ENCODE results near the gene ADAM22.

The ADAM22 gene

DNA sequence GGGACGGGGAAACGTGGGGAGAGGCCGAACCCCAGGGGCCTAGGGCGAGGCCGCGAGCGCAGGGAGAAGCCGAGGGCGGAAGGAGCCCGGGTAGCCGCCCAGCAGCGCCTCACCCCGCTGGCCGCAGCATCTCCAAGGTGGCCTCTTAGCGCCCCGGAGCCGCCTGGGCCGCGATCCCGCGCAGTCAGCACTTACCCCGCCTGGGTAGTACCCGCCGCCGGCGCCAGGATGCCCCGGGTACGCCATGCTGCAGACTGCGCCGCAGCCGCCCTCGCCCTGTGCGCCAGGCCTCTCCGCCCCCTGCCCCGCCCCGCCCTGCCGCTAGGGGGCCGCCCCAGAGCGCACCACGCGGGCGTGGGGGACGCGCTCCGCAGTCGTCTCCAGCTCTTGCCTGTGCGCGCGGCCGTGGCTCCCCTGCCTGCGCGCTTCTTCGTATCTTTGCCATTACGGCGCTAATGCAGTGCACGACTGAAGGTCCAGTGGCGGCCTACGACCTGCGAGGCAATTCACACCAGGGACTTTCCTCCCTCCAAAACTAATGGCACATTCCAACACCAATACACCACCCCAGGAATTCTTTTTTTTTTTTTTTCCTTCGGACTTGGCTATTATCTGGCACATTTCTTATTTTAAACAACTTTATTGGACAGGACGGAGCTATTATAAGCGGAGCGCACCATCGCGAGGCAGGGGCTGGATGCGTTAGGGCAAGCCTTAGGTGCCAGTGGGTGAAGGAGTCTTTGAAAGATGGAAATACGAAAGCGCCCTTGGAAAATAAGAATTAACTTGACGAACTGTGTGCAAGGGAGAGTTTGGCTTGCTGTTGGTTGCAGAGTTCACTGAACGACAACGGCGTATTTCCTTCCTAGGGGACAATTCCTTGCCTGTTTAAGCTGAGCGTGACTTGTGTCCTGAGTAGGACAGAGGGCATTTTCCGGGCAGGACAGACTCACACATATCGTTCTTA is 286.0 kb downstream of the ADAM22 start, which contains the start of gene SRI:
TSS of gene SRI (minus strand) at position 258 of the 967 bp plus-strand sequence. CDS start at position 246, 12 bp downstream.
- DNase-seq: peak in 1 of 2 experiments; percentile 17

GRCh38 chr7:88223265-88223664 is 289.2 kb downstream of the ADAM22 start:
- DNase-seq: no peak

DNA sequence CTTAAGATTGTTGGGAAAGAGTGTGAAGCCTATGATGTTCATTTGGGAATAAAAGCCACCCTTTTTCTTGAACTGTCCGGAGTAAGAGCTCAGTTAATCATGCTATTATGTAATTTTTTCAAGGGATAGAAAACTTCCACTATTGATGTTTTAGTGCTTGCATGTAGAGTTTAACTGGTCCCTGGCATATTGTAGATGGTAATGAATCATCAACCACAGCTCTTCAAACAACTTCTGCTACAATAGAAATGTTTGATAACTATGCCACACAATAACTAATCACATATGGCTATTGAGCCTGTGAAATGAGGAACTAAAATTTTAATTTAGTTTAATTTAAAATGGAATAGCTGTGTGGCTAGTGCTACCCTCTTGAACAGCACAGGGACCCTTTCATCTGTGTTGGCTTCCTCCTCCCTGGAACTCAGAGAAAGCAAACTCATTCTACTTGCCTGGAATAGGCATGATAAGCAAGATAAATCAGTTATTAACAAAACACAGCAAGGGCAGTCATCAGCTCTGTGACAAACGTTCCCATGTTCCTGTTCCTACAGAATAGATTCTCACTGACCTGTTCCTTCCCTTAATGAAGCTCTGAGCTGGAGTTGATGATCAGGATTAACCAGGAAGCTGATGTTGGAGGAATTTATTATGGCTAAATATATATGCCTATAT is 290.7 kb downstream of the ADAM22 start:
- no peak for DNase-seq

DNA sequence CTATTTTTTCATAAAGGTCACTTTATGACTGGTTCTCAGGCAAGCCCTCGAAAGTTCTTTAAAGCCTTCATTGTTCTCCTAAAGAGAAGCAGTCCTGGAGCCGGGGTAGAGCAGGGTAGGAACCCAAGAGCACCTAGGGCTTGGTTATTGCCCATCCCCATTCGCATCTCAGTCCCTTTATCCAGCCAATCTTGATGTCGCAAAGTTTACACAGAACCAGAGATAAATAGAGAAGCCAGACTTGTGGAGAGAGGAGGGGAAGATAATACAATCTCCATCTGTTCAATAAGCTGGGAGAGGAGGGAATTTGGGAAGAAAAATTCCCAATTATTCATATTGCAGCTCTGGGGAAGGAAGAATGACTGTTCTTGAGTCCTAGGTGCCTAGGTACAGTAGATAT is 292.1 kb downstream of the ADAM22 start:
- no peak for DNase-seq

DNA sequence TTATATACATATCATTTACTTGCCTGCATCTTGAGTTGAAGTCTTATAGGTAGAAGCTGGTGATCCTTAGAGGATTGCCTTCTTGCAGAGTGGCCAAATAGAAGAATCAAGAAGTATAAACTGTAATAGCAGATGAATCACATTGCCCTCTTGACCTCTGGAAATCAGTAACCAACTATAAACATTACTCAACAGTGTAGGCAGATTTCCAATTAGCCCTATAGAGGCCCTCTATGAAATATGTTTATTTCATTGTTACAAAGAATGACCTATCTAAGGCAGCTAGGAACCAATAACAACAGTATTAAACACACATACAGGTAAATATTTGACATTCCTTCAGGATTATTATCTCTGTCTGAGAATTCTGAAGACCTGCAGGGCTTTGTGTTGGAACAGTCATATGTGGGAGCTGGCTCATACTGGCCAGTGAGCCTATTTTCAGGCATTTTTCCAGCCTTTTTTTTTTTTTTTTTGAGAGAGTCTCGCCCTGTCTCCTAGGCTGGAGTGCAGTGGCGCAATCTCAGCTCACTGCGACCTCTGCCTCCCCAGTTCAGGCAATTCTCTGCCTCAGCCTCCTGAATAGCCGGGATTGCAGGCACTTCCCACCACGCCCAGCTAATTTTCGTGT is 292.9 kb downstream of the ADAM22 start:
- no peak for DNase-seq

DNA sequence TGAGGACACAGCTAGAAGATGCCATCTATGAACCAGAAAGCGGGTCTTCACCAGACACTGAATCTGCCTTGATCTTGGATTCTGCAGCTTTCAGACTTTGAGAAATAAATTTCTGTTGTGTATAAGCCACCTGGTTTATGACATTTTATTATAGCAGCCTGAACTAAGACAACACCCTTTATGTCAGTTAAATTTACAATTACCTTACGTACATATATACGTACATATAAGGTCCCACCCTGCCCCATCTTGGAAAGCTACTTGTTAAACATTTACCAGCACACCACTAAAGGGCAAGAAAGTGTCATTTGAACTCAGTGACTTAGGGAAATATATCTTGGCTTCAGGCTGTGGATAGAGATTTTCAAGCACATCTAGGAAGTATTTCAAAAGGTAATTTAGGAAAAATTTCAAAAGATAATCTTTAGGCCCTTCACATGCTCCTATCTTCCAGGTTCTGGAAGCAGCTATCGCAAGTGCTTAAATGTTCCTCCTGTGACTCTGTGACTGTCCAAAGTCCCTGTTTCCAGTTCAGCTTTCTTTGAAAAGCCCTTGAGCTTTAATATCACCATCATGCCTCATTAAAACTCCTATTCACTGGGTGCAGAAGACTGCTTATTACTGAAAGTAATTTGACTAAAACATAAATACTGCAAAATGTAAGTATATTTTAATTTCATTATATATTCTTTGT is 295.4 kb downstream of the ADAM22 start:
- no peak for DNase-seq

- no peak for DNase-seq
Observed at GRCh38 chr7:88230646-88231045, 296.6 kb downstream of the ADAM22 start.

GRCh38 chr7:88233828-88234227 is 299.8 kb downstream of the ADAM22 start:
- DNase-seq: no peak

GRCh38 chr7:88239852-88240251 is 305.8 kb downstream of the ADAM22 start:
- no peak for DNase-seq

DNA sequence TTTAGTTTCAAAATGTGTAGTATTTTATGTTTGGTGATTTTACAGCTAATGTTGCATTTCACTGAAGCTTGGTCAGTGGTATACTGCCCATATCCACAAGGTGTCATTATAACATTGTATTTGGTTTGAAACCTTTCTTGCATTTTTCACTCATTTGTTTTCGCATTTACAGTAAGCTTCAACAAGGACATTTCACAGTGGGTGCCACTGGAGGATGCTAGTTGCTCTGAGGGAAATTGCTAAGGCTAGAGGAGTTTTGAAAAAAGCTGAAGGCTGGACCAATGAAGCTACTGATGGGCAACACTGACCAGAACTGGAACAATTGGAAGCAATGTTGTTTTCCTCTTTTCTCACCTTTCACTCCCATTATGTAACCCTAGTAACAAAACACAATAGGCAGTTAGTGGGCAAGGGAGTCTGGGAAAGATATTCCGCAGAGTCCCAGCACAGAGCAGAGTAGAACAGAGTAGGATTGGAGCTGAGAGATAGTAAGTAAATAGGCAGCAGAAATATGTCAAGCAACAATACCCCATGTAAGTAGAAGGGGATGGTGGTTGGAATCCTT is 309.4 kb downstream of the ADAM22 start:
- DNase-seq: peak in 1 of 2 experiments; percentile 33

DNA sequence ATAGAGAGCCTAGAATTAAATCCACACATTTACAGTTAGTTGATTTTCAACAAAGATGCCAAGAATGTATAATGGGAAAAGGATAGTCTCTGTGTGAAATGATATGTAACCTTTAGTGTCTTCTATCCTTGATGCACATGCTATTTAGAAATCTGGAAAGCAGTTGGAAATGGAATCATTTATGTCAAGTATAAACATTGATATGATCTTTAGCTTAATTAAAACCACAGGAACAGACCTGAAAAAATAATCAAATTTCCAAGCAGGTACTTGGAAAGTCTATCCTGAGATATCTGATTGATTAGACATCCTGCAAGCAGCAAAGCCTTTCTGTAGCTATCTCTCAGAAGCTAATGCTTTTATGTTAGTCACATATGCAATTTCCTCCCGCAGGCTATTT is 310.2 kb downstream of the ADAM22 start:
- DNase-seq: no peak
